HG02970 (cell line): Measurements from ENCODE around the gene UCN.
"Not testable (repeated sequence)": the region's sequence is repeated elsewhere in the genome, so short reads cannot be mapped to it uniquely, and the experiment has no call there.

Experiments
- ATAC-seq: cut with Tn5 transposase; IDR thresholded peaks from one replicate; pipeline ENCODE4 v1.9.1; 2021; ENCODE audit warnings: mild to moderate bottlenecking, moderate library complexity, moderate number of reproducible peaks; ENCODE audit not compliant: unreplicated experiment, low FRiP score

The UCN gene

GRCh38 chr2:27288610-27289009 lies 19.6 kb downstream of the UCN start:
- ATAC-seq: no peak

GRCh38 chr2:27285481-27285880 lies 22.8 kb downstream of the UCN start:
- no peak for ATAC-seq

GRCh38 chr2:27284996-27285395 lies 23.2 kb downstream of the UCN start:
- ATAC-seq: no peak

GRCh38 chr2:27282892-27283291 lies 25.4 kb downstream of the UCN start:
- ATAC-seq: no peak

GRCh38 chr2:27281855-27282559 lies 26.2 kb downstream of the UCN start, which contains the start of gene TRIM54:
TSS of gene TRIM54 (plus strand) at chr2:27282429. CDS start at chr2:27282732, 303 bp downstream.
- ATAC-seq: no peak

- no peak for ATAC-seq
These were observed 26.8 kb downstream of the UCN start for GRCh38 chr2:27281442-27281841.

GRCh38 chr2:27280826-27281225 lies 27.4 kb downstream of the UCN start:
- ATAC-seq: no peak

- no peak for ATAC-seq
These were observed 30.2 kb downstream of the UCN start for GRCh38 chr2:27278010-27278409.

GRCh38 chr2:27275211-27276150 lies 32.8 kb downstream of the UCN start, which contains the start of gene DNAJC5G:
TSS of gene DNAJC5G (plus strand) at chr2:27275433. CDS start at chr2:27276729, 1,296 bp downstream.
- no peak for ATAC-seq

- not testable (repeated sequence) for ATAC-seq
These were observed 35.4 kb downstream of the UCN start for GRCh38 chr2:27272537-27273522.

- ATAC-seq: no peak
These were observed 36.5 kb downstream of the UCN start for GRCh38 chr2:27271631-27272340.

GRCh38 chr2:27270670-27271069 lies 37.6 kb downstream of the UCN start:
- ATAC-seq: no peak

GRCh38 chr2:27270131-27270530 lies 38.1 kb downstream of the UCN start:
- no peak for ATAC-seq

GRCh38 chr2:27268296-27268695 lies 39.9 kb downstream of the UCN start:
- ATAC-seq: not testable (repeated sequence)

GRCh38 chr2:27265536-27265870 lies 42.7 kb downstream of the UCN start:
- ATAC-seq: no peak

GRCh38 chr2:27264753-27265535 lies 43.3 kb downstream of the UCN start:
- no peak for ATAC-seq

- no peak for ATAC-seq
These were observed 43.9 kb downstream of the UCN start for GRCh38 chr2:27264253-27264752.

GRCh38 chr2:27263287-27264252 lies 44.7 kb downstream of the UCN start:
- no peak for ATAC-seq
